Thoracic aorta (tissue), 2 donors: ENCODE results near the gene ADARB1. TPM values are rescaled to one million over a fixed set of nuclear protein-coding genes. Genes with fewer than 3 reads are reported as not detected.

ENCODE experiments used
- ATAC-seq: fragments of 150-250 bp; one replicate; pipeline ENCODE4 v1.8.0; 2017; ENCODE audit warnings: low read depth; ENCODE audit not compliant: insufficient number of reproducible peaks, low FRiP score
- DNase-seq: peaks from one replicate; pipeline ENCODE4 v3.0.0-alpha.2; 2020; ENCODE audit warnings: low spot score
- H3K27ac ChIP-seq, 2 donors: fragments of 200-600 bp; sonication (generic); 1 replicate in 1 of 2; 2 replicates in 1 of 2; pipeline ENCODE4 v1.5.1; 2016; ENCODE audit warnings: mild to moderate bottlenecking in 2 of 2, moderate library complexity in 2 of 2
- H3K27me3 ChIP-seq: fragments of 200-600 bp; sonication (generic); replicated peaks from 2 replicates; pipeline ENCODE4 v1.6.0; 2016; ENCODE audit warnings: mild to moderate bottlenecking; ENCODE audit not compliant: insufficient read depth
- H3K36me3 ChIP-seq: fragments of 200-600 bp; sonication (generic); one replicate; pipeline ENCODE4 v1.5.1; 2016
- H3K4me1 ChIP-seq, 2 donors: fragments of 200-600 bp; sonication (generic); 1 replicate in 1 of 2; 2 replicates in 1 of 2; pipeline versions ENCODE4 v1.5.1 to v1.6.0; 2016; ENCODE audit warnings: low read depth in 2 of 2, mild to moderate bottlenecking in 1 of 2; ENCODE audit not compliant: control insufficient read depth in 1 of 2
- H3K4me3 ChIP-seq: fragments of 200-600 bp; sonication (generic); 2 replicates; pipeline ENCODE4 v1.5.1; 2016; ENCODE audit warnings: mild to moderate bottlenecking
- H3K9me3 ChIP-seq: fragments of 200-600 bp; sonication (generic); 2 replicates; pipeline ENCODE4 v1.5.1; 2016
- CTCF ChIP-seq: fragments of 200-600 bp; sonication (generic); IDR thresholded peaks from one replicate; pipeline ENCODE4 v1.5.1; 2019; ENCODE audit warnings: antibody characterized with exemption
- total RNA-seq, 2 donors: library from RNA; depleted of rRNA; stranded (reverse); fragments of >200 nt; gene quantifications; one replicate each; pipeline versions ENCODE4 v1.1.0 to v1.2.3, GENCODE V29; 2016

ADARB1 gene
- total RNA-seq, 2 donors from 2014 or later = 124 to 201 TPM

GRCh38 chr21:45045481-45045880 lies 28.9 kb upstream of the ADARB1 start:
- DNase-seq = no peak

GRCh38 chr21:45047257-45047656 lies 27.1 kb upstream of the ADARB1 start:
- Histone ChIP-seq H3K4me1 (peaks cover 29 to 49% of the 10 kb centered on the region in 2 donors), H3K36me3 (no peaks in the 10 kb centered on the region), H3K27ac (peak overlapping the region; percentile 95 to 99), H3K27me3 (no peaks in the 10 kb centered on the region), H3K4me3 (no peak overlapping the region), H3K9me3 (no peaks in the 10 kb centered on the region)
- ATAC-seq (no peak), DNase-seq (no peak)
- TF ChIP-seq CTCF = no peak

More at GRCh38 chr21:45045481-45045880, 28.9 kb upstream of the ADARB1 start:
- H3K27ac ChIP-seq = no peak overlapping the region
- no peaks in the 10 kb centered on the region for H3K27me3 ChIP-seq
- ATAC-seq = no peak
- H3K4me1 ChIP-seq = peaks cover 26 to 49% of the 10 kb centered on the region in 2 donors
- no peak for TF ChIP-seq CTCF
- H3K9me3 ChIP-seq = no peaks in the 10 kb centered on the region
- H3K4me3 ChIP-seq = no peak overlapping the region
- H3K36me3 ChIP-seq = no peaks in the 10 kb centered on the region

- Histone ChIP-seq H3K27ac (peak overlapping the region; percentile 95 to 99), H3K9me3 (no peaks in the 10 kb centered on the region), H3K36me3 (no peaks in the 10 kb centered on the region), H3K27me3 (no peaks in the 10 kb centered on the region), H3K4me3 (no peak overlapping the region), H3K4me1 (peaks cover 34 to 57% of the 10 kb centered on the region in 2 donors)
- DNase-seq (no peak), ATAC-seq (no peak)
- TF ChIP-seq CTCF = no peak
Measured at GRCh38 chr21:45048026-45048698, 26.2 kb upstream of the ADARB1 start.

GRCh38 chr21:45048968-45049367 lies 25.4 kb upstream of the ADARB1 start:
- no peaks in the 10 kb centered on the region for H3K27me3 ChIP-seq
- peaks cover 34 to 63% of the 10 kb centered on the region in 2 donors for H3K4me1 ChIP-seq
- H3K9me3 ChIP-seq = no peaks in the 10 kb centered on the region
- H3K4me3 ChIP-seq = no peak overlapping the region
- DNase-seq = no peak
- no peak for TF ChIP-seq CTCF
- H3K27ac ChIP-seq = peak overlapping the region; percentile 95 to 99
- ATAC-seq = no peak
- H3K36me3 ChIP-seq = no peaks in the 10 kb centered on the region

- Histone ChIP-seq H3K4me3 (peak overlapping the region; percentile 16), H3K36me3 (no peaks in the 10 kb centered on the region), H3K27me3 (no peaks in the 10 kb centered on the region), H3K27ac (peak overlapping the region; percentile 95 to 99), H3K9me3 (no peaks in the 10 kb centered on the region), H3K4me1 (peaks cover 34 to 64% of the 10 kb centered on the region in 2 donors)
- ATAC-seq = peak; percentile 7
- DNase-seq = no peak
- TF ChIP-seq CTCF = no peak
Measured at GRCh38 chr21:45049714-45050344, 24.6 kb upstream of the ADARB1 start.
